GM19023 (cell line): ENCODE results near the gene GLS2.
"Not testable (repeated sequence)": the region's sequence is repeated elsewhere in the genome, so short reads cannot be mapped to it uniquely, and the experiment has no call there.

Experiments
- ATAC-seq: cut with Tn5 transposase; IDR thresholded peaks from one replicate; pipeline ENCODE4 v1.9.1; 2021; ENCODE audit warnings: mild to moderate bottlenecking, moderate library complexity; ENCODE audit not compliant: unreplicated experiment

The GLS2 gene

DNA sequence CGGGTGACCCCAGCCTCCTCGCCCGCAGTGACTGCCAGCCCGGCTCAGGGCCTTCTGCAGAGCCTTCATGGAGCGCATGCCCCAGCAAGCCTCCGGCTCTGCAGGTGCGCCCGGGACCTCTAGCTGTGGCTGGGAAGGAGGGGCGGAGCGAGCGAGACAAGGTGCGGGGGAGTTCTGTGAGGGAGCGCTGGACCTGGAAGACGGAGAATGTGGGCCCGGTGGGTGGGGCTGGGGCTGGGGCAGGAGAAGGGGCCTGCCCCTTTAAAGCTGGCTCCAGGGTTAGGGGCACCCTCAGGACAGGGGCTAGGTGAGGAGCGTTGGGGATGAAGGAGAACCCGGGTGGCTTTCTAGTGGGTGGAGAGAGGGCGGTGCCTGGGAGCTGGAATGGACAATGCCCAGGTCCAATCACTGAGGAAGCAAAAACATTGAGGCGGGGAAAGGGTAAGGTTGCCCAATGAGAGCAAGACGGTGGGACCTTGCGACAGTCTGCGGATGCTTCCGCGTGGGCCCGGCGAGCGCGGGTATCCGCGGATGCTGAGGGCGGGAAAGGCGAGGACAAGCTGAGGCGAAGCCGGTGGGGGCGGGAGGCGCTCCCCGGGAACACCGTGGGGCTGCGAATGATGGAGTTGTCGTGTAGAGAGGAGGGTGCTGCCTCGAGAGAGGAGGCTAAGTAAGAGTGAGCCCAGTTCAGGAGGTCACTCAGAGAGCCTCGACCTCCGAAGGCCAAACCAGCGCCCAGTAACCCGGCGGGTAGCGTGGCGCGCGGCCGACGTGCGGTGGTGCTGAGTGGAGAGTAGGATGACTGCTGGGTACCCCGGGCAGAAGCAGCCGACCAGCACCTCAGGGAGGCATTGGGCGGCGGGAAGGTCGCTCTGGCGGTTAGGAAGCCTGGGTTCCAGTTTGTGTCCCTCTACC is at the start of gene GLS2:
GLS2 (minus strand) TSS at position 121 of the 915 bp plus-strand sequence; CDS start at position 78, 43 bp downstream.
- ATAC-seq = peak; percentile 95

DNA sequence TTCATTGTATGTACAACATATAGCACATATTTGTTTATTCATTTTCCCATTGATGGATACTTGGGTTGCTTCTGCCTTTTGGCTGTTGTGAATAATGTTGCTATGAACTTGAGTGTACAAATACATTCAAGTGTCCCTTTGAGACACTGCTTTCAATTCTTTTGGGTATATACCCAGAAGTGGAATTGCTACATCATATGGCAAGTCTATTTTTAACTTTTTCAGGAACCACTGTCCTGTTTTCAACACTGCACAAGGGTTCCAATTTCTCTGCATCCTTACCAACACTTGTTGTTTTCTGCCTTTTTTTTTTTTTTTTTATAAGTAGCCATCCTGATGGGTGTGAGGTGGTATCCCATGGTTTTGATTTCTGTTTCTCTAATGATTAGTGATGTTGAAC is 49.6 kb upstream of the GLS2 start:
- no peak for ATAC-seq

- ATAC-seq = no peak
Measured at GRCh38 chr12:56530390-56531055, 42.6 kb upstream of the GLS2 start.

DNA sequence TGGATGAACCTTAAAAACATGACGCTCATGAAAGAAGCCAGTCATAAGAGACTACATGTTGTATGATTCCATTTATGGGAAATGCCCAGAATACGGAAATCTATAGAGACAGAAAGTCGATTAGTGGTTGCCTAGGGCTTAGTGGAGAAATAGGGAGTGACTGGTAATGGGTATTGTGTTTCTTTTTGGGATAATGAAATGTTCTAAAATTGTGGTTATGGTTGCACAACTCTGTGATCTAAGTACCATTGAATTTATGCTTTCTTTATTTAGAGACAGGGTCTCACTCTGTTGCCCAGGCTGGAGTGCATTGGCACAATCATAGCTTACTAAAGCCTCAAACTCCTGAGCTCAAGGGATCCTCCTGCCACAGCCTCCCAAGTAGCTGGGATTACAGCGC is 41.7 kb upstream of the GLS2 start:
- ATAC-seq = no peak

GRCh38 chr12:56528846-56529245 is 40.9 kb upstream of the GLS2 start:
- no peak for ATAC-seq

DNA sequence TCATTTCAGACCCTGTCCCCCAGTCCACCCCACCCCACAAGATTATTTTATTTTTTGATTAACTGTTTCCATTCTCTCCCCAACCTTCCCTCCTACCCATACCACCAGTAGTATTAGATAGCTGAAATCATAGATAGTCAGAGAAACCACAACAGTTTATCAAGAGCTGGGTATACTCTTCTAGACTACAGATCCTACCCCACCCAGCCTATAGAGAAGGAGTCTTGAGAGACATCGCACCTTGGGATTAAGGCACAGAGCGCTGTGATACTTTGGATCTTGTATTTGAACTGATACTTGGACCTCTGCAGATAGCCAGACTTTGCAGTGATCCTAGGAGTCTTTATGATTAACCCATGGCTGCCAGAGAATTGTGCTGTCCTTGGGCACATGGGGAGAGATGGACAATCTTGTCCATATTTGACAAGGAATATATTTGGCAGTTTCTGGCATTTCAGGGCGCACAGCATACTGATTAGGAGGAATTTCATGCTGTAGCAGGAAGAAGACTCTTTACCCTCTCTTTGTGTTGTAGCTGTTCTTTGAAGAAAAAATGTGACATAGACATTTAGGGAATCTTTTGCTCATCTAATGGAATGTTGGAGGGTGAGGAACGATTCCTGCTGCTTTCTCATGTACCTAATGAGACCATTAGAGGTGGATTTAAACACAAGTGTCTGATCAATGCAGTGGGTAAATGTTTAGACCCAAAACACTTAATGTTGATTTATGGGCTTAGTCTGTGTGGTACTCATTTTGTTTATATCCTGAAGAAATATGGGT is 34.6 kb upstream of the GLS2 start:
- ATAC-seq = no peak

DNA sequence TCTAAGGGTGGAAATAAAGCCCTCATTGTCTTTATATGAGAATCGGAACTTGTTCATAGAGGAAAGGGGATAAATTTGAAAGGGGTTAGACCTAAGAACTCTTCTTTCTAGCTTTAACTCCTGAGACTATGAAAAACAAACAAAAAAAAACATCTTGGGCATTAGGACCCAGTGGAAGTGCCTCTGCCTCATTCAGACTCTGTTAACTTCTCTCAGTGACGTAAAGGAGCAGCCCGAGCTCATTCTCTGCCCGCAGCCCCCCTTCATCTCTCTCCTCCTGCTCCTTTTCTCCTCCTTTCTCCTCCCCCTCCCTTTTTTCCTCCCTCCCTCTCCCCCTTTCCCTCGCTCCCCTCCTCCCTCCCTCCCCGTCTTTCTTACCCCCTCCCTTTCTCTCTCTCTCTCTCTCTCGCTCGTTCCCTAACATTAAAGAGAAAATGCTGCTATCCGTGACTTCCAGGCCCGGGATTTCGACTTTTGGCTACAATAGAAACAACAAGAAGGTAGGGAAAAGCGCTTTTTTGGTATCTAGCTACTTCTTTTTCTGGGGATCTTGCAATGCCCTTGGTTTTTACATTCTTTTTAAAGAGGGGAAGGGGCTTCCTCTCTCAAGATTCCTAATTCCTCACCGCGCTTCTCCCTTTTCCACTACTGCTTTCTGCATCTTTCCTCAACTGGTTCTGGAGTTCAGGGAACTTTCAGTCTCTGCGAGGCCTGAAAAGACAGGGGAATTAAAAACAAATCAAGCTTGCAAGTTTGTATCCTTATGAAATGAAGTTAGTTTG is 33.8 kb upstream of the GLS2 start, which contains the start of gene RBMS2:
RBMS2 (plus strand) TSS at position 231 of the 782 bp plus-strand sequence; CDS start at position 435, 204 bp downstream.
- no peak for ATAC-seq

- ATAC-seq = no peak
Measured at GRCh38 chr12:56521209-56521589, 33.2 kb upstream of the GLS2 start.

DNA sequence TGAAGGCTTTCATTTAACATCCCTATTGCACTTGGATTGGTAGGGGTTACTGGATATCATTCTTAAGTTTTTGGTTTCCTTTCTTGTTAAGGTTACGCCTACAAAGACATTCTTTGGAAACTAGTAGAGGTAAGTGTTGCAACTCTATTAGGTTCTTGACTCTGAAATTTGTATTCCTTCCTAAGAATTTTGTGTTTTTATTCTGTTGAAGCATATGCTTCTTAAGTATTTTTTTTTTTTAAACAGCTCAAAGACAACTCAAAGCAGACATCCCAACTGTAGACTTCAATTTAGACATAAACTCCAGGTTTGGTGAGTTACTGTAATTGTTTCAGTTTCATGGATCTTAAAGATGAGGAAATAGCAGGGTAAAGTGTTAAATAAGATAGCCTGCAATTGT is 32.5 kb upstream of the GLS2 start:
- no peak for ATAC-seq

DNA sequence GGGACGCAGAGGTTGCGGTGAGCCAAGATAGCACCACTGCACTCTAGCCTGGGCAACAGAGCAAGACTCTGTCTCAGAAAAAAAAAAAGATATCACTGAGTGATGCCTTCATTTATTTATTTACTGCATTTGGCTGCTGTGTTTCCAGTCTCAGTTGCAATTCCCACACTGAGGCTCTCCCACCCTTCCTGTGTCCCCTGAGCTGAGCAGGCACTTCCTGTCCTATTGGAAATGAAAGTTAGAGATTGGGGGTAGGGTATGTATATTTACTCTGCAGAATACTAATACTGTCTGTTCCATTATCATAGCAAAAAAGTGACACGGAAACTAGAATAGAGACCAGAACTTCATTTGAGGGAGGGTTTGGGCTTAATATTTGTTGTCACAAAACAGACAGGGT is 32.1 kb upstream of the GLS2 start:
- ATAC-seq = no peak

DNA sequence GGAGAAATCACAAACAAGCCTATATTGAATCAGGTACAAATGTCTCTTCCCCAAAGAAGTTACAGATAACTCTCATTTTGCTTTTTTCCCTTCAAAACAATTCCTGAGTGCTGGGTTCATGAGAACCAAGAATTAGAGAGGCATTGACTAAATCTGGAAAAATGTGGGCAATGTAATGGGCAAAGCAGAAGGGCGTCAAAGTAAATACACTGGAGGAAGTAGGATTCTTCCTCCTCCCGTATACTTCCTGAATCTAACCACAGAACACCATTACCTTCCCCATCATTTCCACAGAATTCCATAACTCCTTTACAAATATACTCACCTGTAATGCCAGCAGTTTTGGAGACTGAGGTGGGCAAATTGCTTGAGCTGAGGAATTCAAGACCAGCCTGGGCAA is 30.6 kb upstream of the GLS2 start:
- no peak for ATAC-seq

GRCh38 chr12:56517854-56518253 is 29.9 kb upstream of the GLS2 start:
- ATAC-seq = no peak

DNA sequence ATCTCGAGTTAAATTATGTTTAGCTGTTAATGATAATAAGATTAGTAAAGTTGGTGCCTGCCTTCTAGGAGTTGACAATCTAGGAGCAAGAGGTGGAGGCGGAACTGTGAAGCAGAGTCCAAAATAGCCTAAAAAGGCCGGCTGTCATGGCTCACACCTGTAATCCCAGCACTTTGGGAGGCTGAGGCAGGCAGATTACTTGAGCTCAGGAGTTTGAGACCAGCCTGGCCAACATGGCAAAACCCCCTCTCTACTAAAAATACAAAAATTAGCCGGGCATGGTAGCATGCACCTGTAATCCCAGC is 26.0 kb upstream of the GLS2 start:
- not testable (repeated sequence) for ATAC-seq

DNA sequence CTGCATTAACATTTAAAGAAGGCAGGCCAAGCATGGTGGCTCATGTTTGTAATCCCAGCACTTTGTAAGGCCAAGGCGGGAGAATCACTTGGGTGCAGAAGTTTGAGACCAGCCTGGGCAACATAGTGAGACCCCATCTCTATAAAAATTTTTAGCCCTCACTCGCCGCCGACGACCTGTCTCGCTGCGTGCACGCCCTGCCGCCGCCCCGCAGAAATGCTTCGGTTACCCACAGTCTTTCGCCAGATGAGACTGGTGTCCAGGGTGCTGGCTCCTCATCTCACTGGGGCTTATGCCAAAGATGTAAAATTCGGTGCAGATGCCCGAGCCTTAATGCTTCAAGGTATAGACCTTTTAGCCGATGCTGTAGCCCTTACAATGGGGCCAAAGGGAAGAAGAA is 22.8 kb upstream of the GLS2 start:
- no peak for ATAC-seq

DNA sequence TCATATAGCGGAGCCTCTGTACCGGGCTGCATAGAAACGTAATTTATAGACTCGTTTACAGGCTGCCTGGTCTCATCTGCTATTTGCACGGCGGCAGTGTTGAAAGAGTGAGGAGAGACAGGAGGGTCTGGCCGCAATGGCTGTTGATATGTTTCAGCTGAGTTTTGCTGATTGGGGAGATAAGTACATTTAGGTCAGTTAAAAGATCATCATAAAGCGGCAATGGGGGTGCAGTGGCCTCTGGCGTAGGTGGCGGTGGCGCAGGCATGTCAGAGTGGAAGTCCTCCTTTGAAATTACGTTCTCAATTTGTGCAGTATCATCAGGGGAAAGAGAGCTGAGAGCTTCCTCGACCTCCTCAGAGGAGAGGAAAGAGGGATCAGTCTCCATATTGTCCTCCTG is 11.9 kb upstream of the GLS2 start:
- not testable (repeated sequence) for ATAC-seq

DNA sequence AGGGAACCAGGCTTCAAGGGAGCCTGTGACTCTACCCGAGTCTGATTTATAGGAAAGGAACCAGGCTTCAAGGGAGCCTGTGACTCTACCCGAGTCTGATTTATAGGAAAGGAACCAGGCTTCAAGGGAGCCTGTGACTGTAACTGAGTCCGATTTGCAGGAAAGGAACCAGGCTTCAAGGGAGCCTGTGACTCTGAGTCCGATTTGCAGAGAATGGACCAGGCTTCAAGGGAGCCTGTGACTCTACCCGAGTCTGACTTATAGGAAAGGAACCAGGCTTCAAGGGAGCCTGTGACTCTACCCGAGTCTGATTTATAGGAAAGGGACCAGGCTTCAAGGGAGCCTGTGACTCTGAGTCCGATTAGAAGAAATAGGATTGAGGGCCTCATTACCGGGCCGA is 11.5 kb upstream of the GLS2 start:
- ATAC-seq = not testable (repeated sequence)

GRCh38 chr12:56498126-56498902 is 10.4 kb upstream of the GLS2 start:
- not testable (repeated sequence) for ATAC-seq

DNA sequence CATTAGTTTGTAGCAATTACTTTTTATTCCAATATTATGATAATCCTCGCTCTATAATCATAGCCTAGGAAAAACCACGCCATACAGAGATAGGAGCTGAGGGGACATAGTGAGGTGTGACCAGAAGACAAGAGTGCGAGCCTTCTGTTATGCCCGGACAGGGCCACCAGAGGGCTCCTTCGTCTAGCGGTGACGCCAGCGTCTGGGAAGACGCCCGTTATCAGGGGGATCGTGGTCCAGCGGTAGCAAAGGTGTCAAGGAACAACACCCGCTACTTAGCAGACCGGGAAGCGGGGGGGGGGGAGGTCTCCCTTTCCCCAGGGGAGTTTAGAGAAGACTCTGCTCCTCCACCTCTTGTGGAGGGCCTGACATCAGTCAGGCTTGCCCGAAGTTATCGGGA is 8.7 kb upstream of the GLS2 start:
- not testable (repeated sequence) for ATAC-seq

GRCh38 chr12:56494481-56494880 is 6.5 kb upstream of the GLS2 start:
- not testable (repeated sequence) for ATAC-seq

DNA sequence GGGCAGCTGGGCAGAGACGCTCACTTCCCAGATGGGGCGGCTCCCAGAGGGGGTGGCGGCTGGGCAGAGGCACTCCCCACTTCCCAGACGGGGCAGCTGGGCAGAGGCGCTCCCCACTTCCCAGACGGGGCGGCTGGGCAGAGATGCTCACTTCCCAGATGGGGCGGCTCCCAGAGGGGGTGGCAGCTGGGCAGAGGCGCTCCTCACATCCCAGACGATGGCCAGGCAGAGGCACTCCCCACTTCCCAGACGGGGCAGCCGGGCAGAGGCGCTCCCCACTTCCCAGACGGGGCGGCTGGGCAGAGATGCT is 6.1 kb upstream of the GLS2 start:
- ATAC-seq = not testable (repeated sequence)
